Measurements from ENCODE around the gene ZNF778.

- TF ChIP-seq CTCF (IDR thresholded peaks at IDR 0.05; ENCODE audit: borderline replicate concordance, extremely low read depth, low read length, poor library complexity, severe bottlenecking), result no peak
- TF ChIP-seq EZH2 (IDR thresholded peaks at IDR 0.05; ENCODE audit: borderline replicate concordance, low read depth, low read length, severe bottlenecking), result no peak
These were observed 7.9 kb upstream of the ZNF778 start for GRCh38 chr16:89209522-89210044.
